H1 (cell line): ENCODE results near the gene RTN4. TPM values are rescaled to one million over a fixed set of nuclear protein-coding genes. Genes with fewer than 3 reads are reported as not detected.

ENCODE experiments used
- BACH1 ChIP-seq: IDR thresholded peaks from 2 replicates; pipeline ENCODE4 v1.6.1; 2012; ENCODE audit warnings: low read length, improper control_type of control experiment
- CEBPB ChIP-seq: IDR thresholded peaks from 2 replicates; pipeline ENCODE4 v1.6.1; 2012; ENCODE audit warnings: low read depth, low read length
- E2F6 ChIP-seq: IDR thresholded peaks from 2 replicates; pipeline ENCODE4 v1.6.1; 2012; ENCODE audit warnings: inconsistent platforms
- FOSL1 ChIP-seq: IDR thresholded peaks from 2 replicates; pipeline ENCODE4 v1.6.1; 2011; ENCODE audit warnings: mild to moderate bottlenecking, low read depth, low read length, moderate library complexity; ENCODE audit not compliant: insufficient read depth
- POU5F1 ChIP-seq: IDR thresholded peaks from 2 replicates; pipeline ENCODE4 v1.6.1; 2011; ENCODE audit warnings: low read depth, mild to moderate bottlenecking, low read length, moderate library complexity
- polyA plus RNA-seq, 7 experiments: library from polyadenylated mRNA; depleted of rRNA in 3 of 7; stranded (reverse) in 5 of 7; unstranded in 2 of 7; fragments of >200 nt in 5 of 7; fragments of 200-250 nt in 2 of 7; gene quantifications; 1 replicate in 5 of 7; 2 replicates in 1 of 7; 4 replicates in 1 of 7; pipeline versions ENCODE4 v1.2.1 to v1.2.3, GENCODE V29; 2011 to 2013; ENCODE audit warnings: missing spikeins in 2 of 7, mixed read lengths in 2 of 7
- total RNA-seq: library from RNA; stranded (reverse); fragmentation: NEBNext Ultra II Directional; extraction: Animal tissue kit (Norgen Biotek cat#: 25700); gene quantifications from 2 replicates; pipeline ENCODE4 v1.2.1, GENCODE V29; 2021
- TF ChIP-seq, protein P1 (sequence below): fragments of 300-600 bp; sonication (generic); IDR thresholded peaks from 2 replicates; pipeline ENCODE4 v1.7.1; 2012; ENCODE audit warnings: low read length, moderate library complexity, mild to moderate bottlenecking, inconsistent platforms; ENCODE audit not compliant: insufficient replicate concordance
- TF ChIP-seq, protein P2 (sequence below): IDR thresholded peaks from 2 replicates; pipeline ENCODE4 v1.6.1; 2012; ENCODE audit warnings: low read length, inconsistent platforms

The RTN4 gene
- total and polyA plus RNA-seq, 2 of the 8 experiments (the other 6 are each of a cell fraction or from before 2014, with no cell fraction given), result 179 to 242 TPM

GRCh38 chr2:54983345-54984220 is 66.7 kb downstream of the RTN4 start (continued):
- no peak for TF ChIP-seq BACH1
- TF ChIP-seq, protein P1, sequence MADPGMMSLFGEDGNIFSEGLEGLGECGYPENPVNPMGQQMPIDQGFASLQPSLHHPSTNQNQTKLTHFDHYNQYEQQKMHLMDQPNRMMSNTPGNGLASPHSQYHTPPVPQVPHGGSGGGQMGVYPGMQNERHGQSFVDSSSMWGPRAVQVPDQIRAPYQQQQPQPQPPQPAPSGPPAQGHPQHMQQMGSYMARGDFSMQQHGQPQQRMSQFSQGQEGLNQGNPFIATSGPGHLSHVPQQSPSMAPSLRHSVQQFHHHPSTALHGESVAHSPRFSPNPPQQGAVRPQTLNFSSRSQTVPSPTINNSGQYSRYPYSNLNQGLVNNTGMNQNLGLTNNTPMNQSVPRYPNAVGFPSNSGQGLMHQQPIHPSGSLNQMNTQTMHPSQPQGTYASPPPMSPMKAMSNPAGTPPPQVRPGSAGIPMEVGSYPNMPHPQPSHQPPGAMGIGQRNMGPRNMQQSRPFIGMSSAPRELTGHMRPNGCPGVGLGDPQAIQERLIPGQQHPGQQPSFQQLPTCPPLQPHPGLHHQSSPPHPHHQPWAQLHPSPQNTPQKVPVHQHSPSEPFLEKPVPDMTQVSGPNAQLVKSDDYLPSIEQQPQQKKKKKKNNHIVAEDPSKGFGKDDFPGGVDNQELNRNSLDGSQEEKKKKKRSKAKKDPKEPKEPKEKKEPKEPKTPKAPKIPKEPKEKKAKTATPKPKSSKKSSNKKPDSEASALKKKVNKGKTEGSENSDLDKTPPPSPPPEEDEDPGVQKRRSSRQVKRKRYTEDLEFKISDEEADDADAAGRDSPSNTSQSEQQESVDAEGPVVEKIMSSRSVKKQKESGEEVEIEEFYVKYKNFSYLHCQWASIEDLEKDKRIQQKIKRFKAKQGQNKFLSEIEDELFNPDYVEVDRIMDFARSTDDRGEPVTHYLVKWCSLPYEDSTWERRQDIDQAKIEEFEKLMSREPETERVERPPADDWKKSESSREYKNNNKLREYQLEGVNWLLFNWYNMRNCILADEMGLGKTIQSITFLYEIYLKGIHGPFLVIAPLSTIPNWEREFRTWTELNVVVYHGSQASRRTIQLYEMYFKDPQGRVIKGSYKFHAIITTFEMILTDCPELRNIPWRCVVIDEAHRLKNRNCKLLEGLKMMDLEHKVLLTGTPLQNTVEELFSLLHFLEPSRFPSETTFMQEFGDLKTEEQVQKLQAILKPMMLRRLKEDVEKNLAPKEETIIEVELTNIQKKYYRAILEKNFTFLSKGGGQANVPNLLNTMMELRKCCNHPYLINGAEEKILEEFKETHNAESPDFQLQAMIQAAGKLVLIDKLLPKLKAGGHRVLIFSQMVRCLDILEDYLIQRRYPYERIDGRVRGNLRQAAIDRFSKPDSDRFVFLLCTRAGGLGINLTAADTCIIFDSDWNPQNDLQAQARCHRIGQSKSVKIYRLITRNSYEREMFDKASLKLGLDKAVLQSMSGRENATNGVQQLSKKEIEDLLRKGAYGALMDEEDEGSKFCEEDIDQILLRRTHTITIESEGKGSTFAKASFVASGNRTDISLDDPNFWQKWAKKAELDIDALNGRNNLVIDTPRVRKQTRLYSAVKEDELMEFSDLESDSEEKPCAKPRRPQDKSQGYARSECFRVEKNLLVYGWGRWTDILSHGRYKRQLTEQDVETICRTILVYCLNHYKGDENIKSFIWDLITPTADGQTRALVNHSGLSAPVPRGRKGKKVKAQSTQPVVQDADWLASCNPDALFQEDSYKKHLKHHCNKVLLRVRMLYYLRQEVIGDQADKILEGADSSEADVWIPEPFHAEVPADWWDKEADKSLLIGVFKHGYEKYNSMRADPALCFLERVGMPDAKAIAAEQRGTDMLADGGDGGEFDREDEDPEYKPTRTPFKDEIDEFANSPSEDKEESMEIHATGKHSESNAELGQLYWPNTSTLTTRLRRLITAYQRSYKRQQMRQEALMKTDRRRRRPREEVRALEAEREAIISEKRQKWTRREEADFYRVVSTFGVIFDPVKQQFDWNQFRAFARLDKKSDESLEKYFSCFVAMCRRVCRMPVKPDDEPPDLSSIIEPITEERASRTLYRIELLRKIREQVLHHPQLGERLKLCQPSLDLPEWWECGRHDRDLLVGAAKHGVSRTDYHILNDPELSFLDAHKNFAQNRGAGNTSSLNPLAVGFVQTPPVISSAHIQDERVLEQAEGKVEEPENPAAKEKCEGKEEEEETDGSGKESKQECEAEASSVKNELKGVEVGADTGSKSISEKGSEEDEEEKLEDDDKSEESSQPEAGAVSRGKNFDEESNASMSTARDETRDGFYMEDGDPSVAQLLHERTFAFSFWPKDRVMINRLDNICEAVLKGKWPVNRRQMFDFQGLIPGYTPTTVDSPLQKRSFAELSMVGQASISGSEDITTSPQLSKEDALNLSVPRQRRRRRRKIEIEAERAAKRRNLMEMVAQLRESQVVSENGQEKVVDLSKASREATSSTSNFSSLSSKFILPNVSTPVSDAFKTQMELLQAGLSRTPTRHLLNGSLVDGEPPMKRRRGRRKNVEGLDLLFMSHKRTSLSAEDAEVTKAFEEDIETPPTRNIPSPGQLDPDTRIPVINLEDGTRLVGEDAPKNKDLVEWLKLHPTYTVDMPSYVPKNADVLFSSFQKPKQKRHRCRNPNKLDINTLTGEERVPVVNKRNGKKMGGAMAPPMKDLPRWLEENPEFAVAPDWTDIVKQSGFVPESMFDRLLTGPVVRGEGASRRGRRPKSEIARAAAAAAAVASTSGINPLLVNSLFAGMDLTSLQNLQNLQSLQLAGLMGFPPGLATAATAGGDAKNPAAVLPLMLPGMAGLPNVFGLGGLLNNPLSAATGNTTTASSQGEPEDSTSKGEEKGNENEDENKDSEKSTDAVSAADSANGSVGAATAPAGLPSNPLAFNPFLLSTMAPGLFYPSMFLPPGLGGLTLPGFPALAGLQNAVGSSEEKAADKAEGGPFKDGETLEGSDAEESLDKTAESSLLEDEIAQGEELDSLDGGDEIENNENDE, result no peak
- TF ChIP-seq, protein P2, sequence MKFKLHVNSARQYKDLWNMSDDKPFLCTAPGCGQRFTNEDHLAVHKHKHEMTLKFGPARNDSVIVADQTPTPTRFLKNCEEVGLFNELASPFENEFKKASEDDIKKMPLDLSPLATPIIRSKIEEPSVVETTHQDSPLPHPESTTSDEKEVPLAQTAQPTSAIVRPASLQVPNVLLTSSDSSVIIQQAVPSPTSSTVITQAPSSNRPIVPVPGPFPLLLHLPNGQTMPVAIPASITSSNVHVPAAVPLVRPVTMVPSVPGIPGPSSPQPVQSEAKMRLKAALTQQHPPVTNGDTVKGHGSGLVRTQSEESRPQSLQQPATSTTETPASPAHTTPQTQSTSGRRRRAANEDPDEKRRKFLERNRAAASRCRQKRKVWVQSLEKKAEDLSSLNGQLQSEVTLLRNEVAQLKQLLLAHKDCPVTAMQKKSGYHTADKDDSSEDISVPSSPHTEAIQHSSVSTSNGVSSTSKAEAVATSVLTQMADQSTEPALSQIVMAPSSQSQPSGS, result no peak
- no peak for TF ChIP-seq POU5F1
- TF ChIP-seq CEBPB, result no peak
- no peak for TF ChIP-seq FOSL1
- TF ChIP-seq E2F6, result no peak
